ENCODE measurements around the gene PTH2. TPM values are rescaled to one million over a fixed set of nuclear protein-coding genes. Genes with fewer than 3 reads are reported as not detected.
A peak's percentile ranks its signal among the peaks of the same experiment; 100 is the strongest.

PTH2 gene
- total and polyA plus RNA-seq, 9 donors, result not detected

- 3 to 16% (median 5%) methylated on average over 5 of the region's 5 CpGs for WGBS, 3 donors
- no peak for TF ChIP-seq POLR2A (IDR thresholded peaks at IDR 0.05)
- TF ChIP-seq CTCF (IDR thresholded peaks at IDR 0.05), result no peak
- no peak for TF ChIP-seq EP300 (IDR thresholded peaks at IDR 0.05)
- H3K27ac ChIP-seq, result peak overlapping the region in 1 of 2 donors; percentile 26
- H3K36me3 ChIP-seq, result no peaks in the 10 kb centered on the region
- no peaks in the 10 kb centered on the region for H3K9me3 ChIP-seq
- H3K27me3 ChIP-seq, result no peaks in the 10 kb centered on the region
- intact Hi-C loops (cut with DNase I), result no loop called here
- no peak for DNase-seq
- no peak overlapping the region for H3K4me3 ChIP-seq
- H3K4me1 ChIP-seq (ENCODE audit: insufficient read depth), result no peaks in the 10 kb centered on the region
These were observed 32.5 kb upstream of the PTH2 start for GRCh38 chr19:49455773-49456172.

GRCh38 chr19:49453757-49454240 lies 30.6 kb upstream of the PTH2 start:
- Histone ChIP-seq H3K9me3 (no peaks in the 10 kb centered on the region), H3K27me3 (no peaks in the 10 kb centered on the region), H3K27ac (peak overlapping the region; percentile 86 to 95), H3K4me3 (peak overlapping the region; percentile 59), H3K4me1 (ENCODE audit: insufficient read depth) (no peaks in the 10 kb centered on the region), H3K36me3 (no peaks in the 10 kb centered on the region)
- WGBS, 3 donors, result 40 to 48% (median 41%) methylated on average over 10 of the region's 10 CpGs
- DNase-seq, result peak in 1 of 5 donors; percentile 48
- no peak for TF ChIP-seq EP300 (IDR thresholded peaks at IDR 0.05)
- TF ChIP-seq CTCF (IDR thresholded peaks at IDR 0.05), result peak in 1 of 3 donors; percentile 4
- intact Hi-C loops (cut with DNase I), result no loop called here

GRCh38 chr19:49453013-49453756 lies 29.9 kb upstream of the PTH2 start, which contains the start of gene ALDH16A1:
Gene ALDH16A1, plus strand, starts transcription at chr19:49453225. Its CDS starts 107 bp downstream, at chr19:49453332.
- 0 to 1% (median 1%) methylated on average over 51 to 66 of the region's 66 CpGs for WGBS, 3 donors
- Histone ChIP-seq H3K27ac (peak within 1 kb of the TSS; percentile 86 to 95), H3K36me3 (no peaks in the 10 kb centered on the region), H3K4me3 (peak within 1 kb of the TSS; percentile 59), H3K4me1 (ENCODE audit: insufficient read depth) (no peaks in the 10 kb centered on the region), H3K9me3 (no peaks in the 10 kb centered on the region), H3K27me3 (no peaks in the 10 kb centered on the region)
- peak; percentile 97 to 99 (median 98) for DNase-seq
- intact Hi-C loops (cut with DNase I), result no loop called here
- TF ChIP-seq EP300 (IDR thresholded peaks at IDR 0.05) (no peak), CTCF (IDR thresholded peaks at IDR 0.05) (peak in 1 of 3 donors; percentile 19), POLR2A (IDR thresholded peaks at IDR 0.05) (peak; percentile 96)

GRCh38 chr19:49451430-49452181 lies 28.4 kb upstream of the PTH2 start, which contains the start of gene PIH1D1:
Gene PIH1D1, minus strand, starts transcription at chr19:49451814. Its CDS starts 240 bp downstream, at chr19:49451574.
- TF ChIP-seq POLR2A (IDR thresholded peaks at IDR 0.05) (peak; percentile 32), EP300 (IDR thresholded peaks at IDR 0.05) (no peak), CTCF (IDR thresholded peaks at IDR 0.05) (no peak)
- Histone ChIP-seq H3K27me3 (no peaks in the 10 kb centered on the region), H3K9me3 (no peaks in the 10 kb centered on the region), H3K4me3 (peak within 1 kb of the TSS; percentile 78), H3K4me1 (ENCODE audit: insufficient read depth) (no peaks in the 10 kb centered on the region), H3K36me3 (no peaks in the 10 kb centered on the region), H3K27ac (peak within 1 kb of the TSS; percentile 86 to 95)
- peak; percentile 94 to 97 (median 95) for DNase-seq
- intact Hi-C loops (cut with DNase I), result no loop called here
- 1 to 5% (median 2%) methylated on average over 42 of the region's 42 CpGs for WGBS, 3 donors
